ENCODE data around the gene SF3A2. TPM values are rescaled to one million over a fixed set of nuclear protein-coding genes. Genes with fewer than 3 reads are reported as not detected.

SF3A2 gene
- total and polyA plus RNA-seq, 4 donors = 2.2 to 32.0 (median 13.2) TPM

GRCh38 chr19:2282062-2282861, 45.6 kb downstream of the SF3A2 start, which contains the start of gene PEAK3:
Gene PEAK3, minus strand, starts transcription at chr19:2282175. Its CDS starts 1,244 bp downstream, at chr19:2280931.
- Histone ChIP-seq H3K36me3 (ENCODE audit: control insufficient read depth in 4 of 4, insufficient read depth in 3 of 4, low read depth in 1 of 4, low read length in 3 of 4) (no peaks in the 10 kb centered on the region), H3K4me1 (ENCODE audit: control insufficient read depth in 4 of 4, insufficient read depth in 4 of 4, low read length in 3 of 4) (no peaks in the 10 kb centered on the region), H3K9ac (ENCODE audit: low read depth in 1 of 2, low read length in 2 of 2) (no peak within 1 kb of the TSS), H3K27me3 (ENCODE audit: control insufficient read depth in 4 of 4, insufficient read depth in 4 of 4, low read length in 3 of 4) (no peaks in the 10 kb centered on the region), H3K27ac (ENCODE audit: low read depth in 1 of 2, low read length in 2 of 2) (peak within 1 kb of the TSS; percentile 54 to 59), H3K4me3 (ENCODE audit: low read depth in 1 of 3, low read length in 3 of 3) (peak within 1 kb of the TSS in 1 of 3 donors; percentile 40), H3K9me3 (ENCODE audit: control insufficient read depth in 4 of 4, low read length in 3 of 4) (no peaks in the 10 kb centered on the region)
- no peak for DNase-seq (ENCODE audit: low spot score)
- 24% methylated on average over 41 of the region's 41 CpGs for WGBS
- TF ChIP-seq FOXA1 (IDR thresholded peaks at IDR 0.05) = no peak
- TF ChIP-seq RXRA (IDR thresholded peaks at IDR 0.05) = peak in 1 of 2 donors; percentile 35
- TF ChIP-seq SP1 (IDR thresholded peaks at IDR 0.05) = no peak
- no peak for TF ChIP-seq FOXA2 (IDR thresholded peaks at IDR 0.05)
- peak in 1 of 2 donors; percentile 12 for TF ChIP-seq GABPA (IDR thresholded peaks at IDR 0.05 in 1 of 2, conservative IDR thresholded peaks at IDR 0.05 in 1 of 2)

GRCh38 chr19:2282862-2283237, 46.2 kb downstream of the SF3A2 start:
- Histone ChIP-seq H3K4me3 (ENCODE audit: low read depth in 1 of 3, low read length in 3 of 3) (peak overlapping the region in 1 of 3 donors; percentile 40), H3K36me3 (ENCODE audit: control insufficient read depth in 4 of 4, insufficient read depth in 3 of 4, low read depth in 1 of 4, low read length in 3 of 4) (no peaks in the 10 kb centered on the region), H3K9me3 (ENCODE audit: control insufficient read depth in 4 of 4, low read length in 3 of 4) (no peaks in the 10 kb centered on the region), H3K27me3 (ENCODE audit: control insufficient read depth in 4 of 4, insufficient read depth in 4 of 4, low read length in 3 of 4) (no peaks in the 10 kb centered on the region), H3K27ac (ENCODE audit: low read depth in 1 of 2, low read length in 2 of 2) (no peak overlapping the region), H3K9ac (ENCODE audit: low read depth in 1 of 2, low read length in 2 of 2) (no peak overlapping the region), H3K4me1 (ENCODE audit: control insufficient read depth in 4 of 4, insufficient read depth in 4 of 4, low read length in 3 of 4) (no peaks in the 10 kb centered on the region)
- TF ChIP-seq JUND (IDR thresholded peaks at IDR 0.05) (no peak), MAX (IDR thresholded peaks at IDR 0.05) (no peak), CTCF (IDR thresholded peaks at IDR 0.05; ENCODE audit: low read depth, low read length, missing input control) (no peak), YY1 (IDR thresholded peaks at IDR 0.05) (no peak), NR2F2 (IDR thresholded peaks at IDR 0.05) (no peak), EGR1 (IDR thresholded peaks at IDR 0.05; ENCODE audit: low read depth in 2 of 2) (no peak), ZBTB33 (IDR thresholded peaks at IDR 0.05) (no peak), RXRA (IDR thresholded peaks at IDR 0.05) (no peak), HNF4A (conservative IDR thresholded peaks at IDR 0.05) (no peak), SP1 (IDR thresholded peaks at IDR 0.05) (no peak), TAF1 (conservative IDR thresholded peaks at IDR 0.05) (no peak), RAD21 (IDR thresholded peaks at IDR 0.05) (no peak)
- WGBS = 75% methylated on average over 11 of the region's 11 CpGs
- DNase-seq (ENCODE audit: low spot score) = no peak
